ENCODE data around the gene CUZD1. TPM values are rescaled to one million over a fixed set of nuclear protein-coding genes. Genes with fewer than 3 reads are reported as not detected.

Gene CUZD1
- total RNA-seq, 1 experiment from 2014 or later: 3.5 TPM

DNA sequence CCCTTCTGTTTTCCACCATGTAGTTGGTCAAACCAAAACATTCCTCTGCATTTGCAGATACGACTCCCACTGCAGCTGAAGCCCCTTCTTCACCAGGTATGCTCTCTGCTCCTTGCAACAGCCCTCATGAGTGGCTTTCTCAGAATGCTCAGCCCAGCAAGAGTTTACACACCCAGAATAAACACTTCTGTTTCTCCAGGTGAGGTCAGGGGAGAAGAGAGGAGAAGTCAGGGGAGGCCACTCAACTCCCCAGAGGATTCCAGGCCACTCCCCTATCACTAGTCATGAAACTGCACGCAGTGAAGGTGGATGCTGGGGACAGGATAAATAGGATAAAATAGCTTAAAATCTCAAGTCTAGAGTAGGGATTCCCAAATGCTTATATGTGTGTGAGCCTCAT is 31.2 kb downstream of the CUZD1 start (continued):
- TF ChIP-seq, protein P1, sequence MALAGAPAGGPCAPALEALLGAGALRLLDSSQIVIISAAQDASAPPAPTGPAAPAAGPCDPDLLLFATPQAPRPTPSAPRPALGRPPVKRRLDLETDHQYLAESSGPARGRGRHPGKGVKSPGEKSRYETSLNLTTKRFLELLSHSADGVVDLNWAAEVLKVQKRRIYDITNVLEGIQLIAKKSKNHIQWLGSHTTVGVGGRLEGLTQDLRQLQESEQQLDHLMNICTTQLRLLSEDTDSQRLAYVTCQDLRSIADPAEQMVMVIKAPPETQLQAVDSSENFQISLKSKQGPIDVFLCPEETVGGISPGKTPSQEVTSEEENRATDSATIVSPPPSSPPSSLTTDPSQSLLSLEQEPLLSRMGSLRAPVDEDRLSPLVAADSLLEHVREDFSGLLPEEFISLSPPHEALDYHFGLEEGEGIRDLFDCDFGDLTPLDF (CRISPR knock-in tag; IDR thresholded peaks at IDR 0.05): no peak
- TF ChIP-seq, protein P2, sequence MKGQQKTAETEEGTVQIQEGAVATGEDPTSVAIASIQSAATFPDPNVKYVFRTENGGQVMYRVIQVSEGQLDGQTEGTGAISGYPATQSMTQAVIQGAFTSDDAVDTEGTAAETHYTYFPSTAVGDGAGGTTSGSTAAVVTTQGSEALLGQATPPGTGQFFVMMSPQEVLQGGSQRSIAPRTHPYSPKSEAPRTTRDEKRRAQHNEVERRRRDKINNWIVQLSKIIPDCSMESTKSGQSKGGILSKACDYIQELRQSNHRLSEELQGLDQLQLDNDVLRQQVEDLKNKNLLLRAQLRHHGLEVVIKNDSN (CRISPR knock-in tag; IDR thresholded peaks at IDR 0.05): no peak
- TF ChIP-seq NFYB (CRISPR knock-in tag; conservative IDR thresholded peaks at IDR 0.05; ENCODE audit: low read depth): no peak

DNA sequence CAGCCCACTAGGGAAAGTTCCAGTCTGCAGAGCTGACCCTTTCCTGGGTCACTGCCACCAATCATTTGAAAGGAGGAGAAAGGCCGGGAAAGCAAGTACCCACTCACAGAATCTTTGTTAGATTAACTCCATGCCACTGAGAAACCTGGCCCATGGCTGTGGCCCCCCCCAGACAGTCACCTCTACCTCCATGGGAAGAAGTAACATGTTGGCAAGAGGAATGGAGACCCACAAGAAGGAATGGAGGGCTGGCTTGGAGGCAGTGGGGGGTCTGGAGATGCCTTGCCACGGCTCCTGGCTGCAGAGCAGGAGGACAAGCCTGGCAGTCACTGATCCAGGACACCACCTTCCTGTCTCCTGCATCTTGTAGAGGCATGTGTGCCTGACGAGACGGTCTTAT is 32.9 kb downstream of the CUZD1 start:
- H3K9me3 Mint-ChIP-seq: no peaks in the 10 kb centered on the region
- peaks cover 8% of the 10 kb centered on the region; the same call in 1 of the 2 replicates for H3K27me3 Mint-ChIP-seq (ENCODE audit: low read depth)
- H3K4me3 Mint-ChIP-seq: no peak overlapping the region
- POLR2A ChIA-PET: no interaction called here
- no peaks in the 10 kb centered on the region for H3K4me1 Mint-ChIP-seq
- DNase-seq (ENCODE audit: low spot score) (no peak), ATAC-seq (no peak)
- H3K27ac Mint-ChIP-seq: no peak overlapping the region
- no peaks in the 10 kb centered on the region for H3K36me3 Mint-ChIP-seq
- TF ChIP-seq PRRX2 (CRISPR knock-in tag; IDR thresholded peaks at IDR 0.05) (no peak), ZNF138 (CRISPR knock-in tag; conservative IDR thresholded peaks at IDR 0.05) (no peak), NFATC4 (CRISPR knock-in tag; IDR thresholded peaks at IDR 0.05) (no peak), ZNF423 (CRISPR knock-in tag; IDR thresholded peaks at IDR 0.05) (no peak), JAZF1 (CRISPR knock-in tag; IDR thresholded peaks at IDR 0.05) (no peak), TEAD4 (CRISPR knock-in tag; IDR thresholded peaks at IDR 0.05) (no peak), CREM (CRISPR knock-in tag; IDR thresholded peaks at IDR 0.05) (no peak), NR3C1 (CRISPR knock-in tag; conservative IDR thresholded peaks at IDR 0.05; ENCODE audit: low read depth) (no peak), FOXJ3 (CRISPR knock-in tag; IDR thresholded peaks at IDR 0.05; ENCODE audit: borderline replicate concordance) (no peak)
- TF ChIP-seq, protein P3, sequence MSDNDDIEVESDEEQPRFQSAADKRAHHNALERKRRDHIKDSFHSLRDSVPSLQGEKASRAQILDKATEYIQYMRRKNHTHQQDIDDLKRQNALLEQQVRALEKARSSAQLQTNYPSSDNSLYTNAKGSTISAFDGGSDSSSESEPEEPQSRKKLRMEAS (CRISPR knock-in tag; IDR thresholded peaks at IDR 0.05): no peak
- TF ChIP-seq, protein P4, sequence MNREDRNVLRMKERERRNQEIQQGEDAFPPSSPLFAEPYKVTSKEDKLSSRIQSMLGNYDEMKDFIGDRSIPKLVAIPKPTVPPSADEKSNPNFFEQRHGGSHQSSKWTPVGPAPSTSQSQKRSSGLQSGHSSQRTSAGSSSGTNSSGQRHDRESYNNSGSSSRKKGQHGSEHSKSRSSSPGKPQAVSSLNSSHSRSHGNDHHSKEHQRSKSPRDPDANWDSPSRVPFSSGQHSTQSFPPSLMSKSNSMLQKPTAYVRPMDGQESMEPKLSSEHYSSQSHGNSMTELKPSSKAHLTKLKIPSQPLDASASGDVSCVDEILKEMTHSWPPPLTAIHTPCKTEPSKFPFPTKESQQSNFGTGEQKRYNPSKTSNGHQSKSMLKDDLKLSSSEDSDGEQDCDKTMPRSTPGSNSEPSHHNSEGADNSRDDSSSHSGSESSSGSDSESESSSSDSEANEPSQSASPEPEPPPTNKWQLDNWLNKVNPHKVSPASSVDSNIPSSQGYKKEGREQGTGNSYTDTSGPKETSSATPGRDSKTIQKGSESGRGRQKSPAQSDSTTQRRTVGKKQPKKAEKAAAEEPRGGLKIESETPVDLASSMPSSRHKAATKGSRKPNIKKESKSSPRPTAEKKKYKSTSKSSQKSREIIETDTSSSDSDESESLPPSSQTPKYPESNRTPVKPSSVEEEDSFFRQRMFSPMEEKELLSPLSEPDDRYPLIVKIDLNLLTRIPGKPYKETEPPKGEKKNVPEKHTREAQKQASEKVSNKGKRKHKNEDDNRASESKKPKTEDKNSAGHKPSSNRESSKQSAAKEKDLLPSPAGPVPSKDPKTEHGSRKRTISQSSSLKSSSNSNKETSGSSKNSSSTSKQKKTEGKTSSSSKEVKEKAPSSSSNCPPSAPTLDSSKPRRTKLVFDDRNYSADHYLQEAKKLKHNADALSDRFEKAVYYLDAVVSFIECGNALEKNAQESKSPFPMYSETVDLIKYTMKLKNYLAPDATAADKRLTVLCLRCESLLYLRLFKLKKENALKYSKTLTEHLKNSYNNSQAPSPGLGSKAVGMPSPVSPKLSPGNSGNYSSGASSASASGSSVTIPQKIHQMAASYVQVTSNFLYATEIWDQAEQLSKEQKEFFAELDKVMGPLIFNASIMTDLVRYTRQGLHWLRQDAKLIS (CRISPR knock-in tag; IDR thresholded peaks at IDR 0.05; ENCODE audit: borderline replicate concordance): no peak
- TF ChIP-seq, protein P5, sequence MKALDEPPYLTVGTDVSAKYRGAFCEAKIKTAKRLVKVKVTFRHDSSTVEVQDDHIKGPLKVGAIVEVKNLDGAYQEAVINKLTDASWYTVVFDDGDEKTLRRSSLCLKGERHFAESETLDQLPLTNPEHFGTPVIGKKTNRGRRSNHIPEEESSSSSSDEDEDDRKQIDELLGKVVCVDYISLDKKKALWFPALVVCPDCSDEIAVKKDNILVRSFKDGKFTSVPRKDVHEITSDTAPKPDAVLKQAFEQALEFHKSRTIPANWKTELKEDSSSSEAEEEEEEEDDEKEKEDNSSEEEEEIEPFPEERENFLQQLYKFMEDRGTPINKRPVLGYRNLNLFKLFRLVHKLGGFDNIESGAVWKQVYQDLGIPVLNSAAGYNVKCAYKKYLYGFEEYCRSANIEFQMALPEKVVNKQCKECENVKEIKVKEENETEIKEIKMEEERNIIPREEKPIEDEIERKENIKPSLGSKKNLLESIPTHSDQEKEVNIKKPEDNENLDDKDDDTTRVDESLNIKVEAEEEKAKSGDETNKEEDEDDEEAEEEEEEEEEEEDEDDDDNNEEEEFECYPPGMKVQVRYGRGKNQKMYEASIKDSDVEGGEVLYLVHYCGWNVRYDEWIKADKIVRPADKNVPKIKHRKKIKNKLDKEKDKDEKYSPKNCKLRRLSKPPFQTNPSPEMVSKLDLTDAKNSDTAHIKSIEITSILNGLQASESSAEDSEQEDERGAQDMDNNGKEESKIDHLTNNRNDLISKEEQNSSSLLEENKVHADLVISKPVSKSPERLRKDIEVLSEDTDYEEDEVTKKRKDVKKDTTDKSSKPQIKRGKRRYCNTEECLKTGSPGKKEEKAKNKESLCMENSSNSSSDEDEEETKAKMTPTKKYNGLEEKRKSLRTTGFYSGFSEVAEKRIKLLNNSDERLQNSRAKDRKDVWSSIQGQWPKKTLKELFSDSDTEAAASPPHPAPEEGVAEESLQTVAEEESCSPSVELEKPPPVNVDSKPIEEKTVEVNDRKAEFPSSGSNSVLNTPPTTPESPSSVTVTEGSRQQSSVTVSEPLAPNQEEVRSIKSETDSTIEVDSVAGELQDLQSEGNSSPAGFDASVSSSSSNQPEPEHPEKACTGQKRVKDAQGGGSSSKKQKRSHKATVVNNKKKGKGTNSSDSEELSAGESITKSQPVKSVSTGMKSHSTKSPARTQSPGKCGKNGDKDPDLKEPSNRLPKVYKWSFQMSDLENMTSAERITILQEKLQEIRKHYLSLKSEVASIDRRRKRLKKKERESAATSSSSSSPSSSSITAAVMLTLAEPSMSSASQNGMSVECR (CRISPR knock-in tag; IDR thresholded peaks at IDR 0.05; ENCODE audit: borderline replicate concordance): no peak
- CTCF ChIA-PET: no interaction called here

All from WTC11 (cell line).